Epidermal melanocyte (primary cell): ENCODE results near the gene PHF24.
"Not testable (repeated sequence)": the region's sequence is repeated elsewhere in the genome, so short reads cannot be mapped to it uniquely, and the experiment has no call there.

Source experiments
- DNase-seq: peaks from one replicate; pipeline ENCODE4 v3.0.0; 2011; ENCODE audit warnings: low spot score; ENCODE audit not compliant: insufficient read length

PHF24 gene

GRCh38 chr9:34996905-34997279 lies 38.8 kb downstream of the PHF24 start:
- no peak for DNase-seq

DNA sequence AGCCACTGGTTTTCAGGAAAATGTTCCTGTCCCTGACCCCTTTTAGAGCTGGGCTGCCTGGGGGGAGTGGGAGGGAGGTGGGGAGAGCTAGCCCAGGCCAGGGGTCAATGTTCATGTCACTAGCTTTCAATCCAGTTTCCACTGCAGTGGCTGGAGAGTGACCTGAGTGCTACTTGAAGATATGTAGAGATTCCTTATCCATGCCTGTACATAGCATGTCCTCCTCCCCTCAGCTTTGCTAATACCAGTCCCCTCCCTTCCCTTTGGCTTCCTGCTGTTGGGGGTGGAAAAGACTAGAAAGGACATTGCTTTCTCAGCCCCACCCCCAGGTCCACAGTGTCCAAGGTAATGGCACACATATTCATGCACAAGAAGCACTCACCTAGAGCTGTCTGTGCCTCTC lies 39.3 kb downstream of the PHF24 start:
- no peak for DNase-seq

- DNase-seq: no peak
Observed at GRCh38 chr9:34998266-34998665, 40.2 kb downstream of the PHF24 start.

- no peak for DNase-seq
Observed at GRCh38 chr9:34999576-34999975, 41.5 kb downstream of the PHF24 start.

DNA sequence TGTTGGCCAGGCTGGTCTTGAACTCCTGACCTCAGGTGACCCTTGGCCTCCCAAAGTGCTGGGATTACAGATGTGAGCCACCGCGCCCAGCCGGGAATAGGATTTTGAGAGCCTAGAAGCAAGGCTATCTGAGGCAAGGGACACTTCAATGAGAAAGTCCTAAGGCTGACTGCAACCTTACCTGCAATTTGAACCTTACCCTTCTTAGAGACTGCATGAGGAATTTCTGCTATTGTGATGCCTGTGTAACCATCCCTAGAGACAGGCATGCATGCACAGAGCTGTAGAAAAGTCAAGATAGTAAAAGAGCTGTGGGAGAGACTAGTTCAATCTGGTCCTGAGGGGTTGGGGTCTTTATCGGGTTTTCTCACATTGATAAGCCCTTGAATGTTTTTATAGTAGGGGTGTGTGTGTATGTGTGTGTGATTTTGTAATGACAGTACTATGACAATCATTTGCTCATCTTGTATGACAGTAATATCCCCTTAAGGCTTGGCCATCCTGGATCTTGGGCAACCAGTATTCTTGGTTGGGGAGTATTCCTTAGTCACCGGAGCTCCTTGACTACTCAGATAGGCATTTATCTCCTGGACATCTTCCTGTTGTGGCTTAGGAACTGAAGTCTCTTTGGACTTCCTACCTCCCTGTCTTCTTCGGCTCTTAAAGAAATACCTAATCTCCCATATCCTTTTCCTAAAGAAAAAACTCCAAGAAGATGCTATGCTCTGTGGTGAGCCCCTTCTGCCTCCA lies 42.6 kb downstream of the PHF24 start:
- DNase-seq: no peak

- no peak for DNase-seq
Observed at GRCh38 chr9:35001285-35001677, 43.2 kb downstream of the PHF24 start.

GRCh38 chr9:35001803-35002502 lies 43.9 kb downstream of the PHF24 start:
- no peak for DNase-seq

GRCh38 chr9:35002623-35003022 lies 44.5 kb downstream of the PHF24 start:
- no peak for DNase-seq

DNA sequence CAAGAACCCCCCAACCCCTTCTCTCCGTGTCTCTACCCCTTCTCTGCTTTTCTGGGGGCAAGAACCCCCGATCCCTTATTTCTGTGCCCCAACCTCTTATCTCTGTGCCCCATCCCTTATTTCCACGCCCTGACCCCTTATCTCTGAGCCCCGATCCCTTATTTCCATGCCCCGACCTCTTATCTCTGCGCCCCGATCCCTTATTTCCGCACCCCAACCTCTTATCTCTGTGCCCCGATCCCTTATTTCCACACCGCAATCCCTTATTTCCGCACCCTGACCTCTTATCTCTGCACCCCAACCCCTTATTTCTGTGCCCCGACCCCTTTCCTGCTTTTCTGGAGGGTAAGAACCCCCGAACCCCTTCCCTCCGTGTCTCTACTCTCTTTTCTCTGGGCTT lies 46.2 kb downstream of the PHF24 start:
- not testable (repeated sequence) for DNase-seq

DNA sequence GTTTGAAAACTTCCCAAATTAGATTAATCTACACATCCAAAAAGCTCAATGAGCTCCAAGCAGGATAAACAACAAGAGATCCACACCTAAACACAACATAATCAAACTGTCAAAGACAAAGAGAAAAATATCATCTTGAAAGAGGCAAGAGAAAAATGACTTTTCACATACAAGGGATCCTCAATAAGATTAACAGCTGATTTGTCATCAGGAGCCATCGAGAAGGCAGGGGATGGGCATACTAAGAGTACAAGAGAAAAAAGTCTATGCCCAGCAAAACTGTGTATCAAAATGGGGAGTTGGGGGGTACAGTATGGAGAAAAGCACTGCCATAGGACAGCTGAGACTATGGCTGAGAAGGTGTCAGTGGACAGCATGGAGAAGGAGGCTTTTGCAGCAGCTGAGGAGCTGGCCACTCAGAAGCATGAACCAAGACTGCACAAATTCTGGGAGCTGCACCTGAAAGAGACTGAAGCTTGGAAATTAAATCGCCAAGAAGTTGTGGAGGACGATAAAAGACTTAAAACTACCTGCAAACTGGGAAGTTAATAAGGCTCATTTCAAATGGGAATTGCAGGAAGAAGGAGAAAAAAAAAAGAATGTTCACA lies 52.4 kb downstream of the PHF24 start:
- no peak for DNase-seq

- no peak for DNase-seq
Observed at GRCh38 chr9:35014517-35014916, 56.4 kb downstream of the PHF24 start.

- not testable (repeated sequence) for DNase-seq
Observed at GRCh38 chr9:35023443-35023842, 65.4 kb downstream of the PHF24 start.

DNA sequence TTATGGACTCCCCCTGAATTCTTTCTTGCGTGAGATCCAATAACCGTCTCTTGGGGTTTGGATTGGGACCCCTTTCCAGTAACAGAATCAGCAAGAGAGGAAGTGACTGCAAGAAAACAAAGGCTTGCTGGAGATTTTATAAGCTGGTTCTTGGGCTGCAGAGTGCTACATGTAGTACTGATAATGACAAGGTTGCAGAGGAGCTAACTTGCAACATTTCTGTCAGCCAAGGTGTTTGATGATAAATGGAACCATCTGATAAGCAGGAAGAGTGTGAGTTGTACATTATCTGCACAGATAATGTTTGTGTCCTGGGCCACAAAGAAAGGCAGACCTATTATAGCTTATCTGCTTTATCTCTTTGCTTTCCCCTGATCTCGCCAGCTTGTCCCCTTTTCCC lies 68.6 kb downstream of the PHF24 start:
- DNase-seq: no peak

- no peak for DNase-seq
Observed at GRCh38 chr9:35027374-35027773, 69.3 kb downstream of the PHF24 start.

- no peak for DNase-seq
Observed at GRCh38 chr9:35027860-35028259, 69.8 kb downstream of the PHF24 start.

DNA sequence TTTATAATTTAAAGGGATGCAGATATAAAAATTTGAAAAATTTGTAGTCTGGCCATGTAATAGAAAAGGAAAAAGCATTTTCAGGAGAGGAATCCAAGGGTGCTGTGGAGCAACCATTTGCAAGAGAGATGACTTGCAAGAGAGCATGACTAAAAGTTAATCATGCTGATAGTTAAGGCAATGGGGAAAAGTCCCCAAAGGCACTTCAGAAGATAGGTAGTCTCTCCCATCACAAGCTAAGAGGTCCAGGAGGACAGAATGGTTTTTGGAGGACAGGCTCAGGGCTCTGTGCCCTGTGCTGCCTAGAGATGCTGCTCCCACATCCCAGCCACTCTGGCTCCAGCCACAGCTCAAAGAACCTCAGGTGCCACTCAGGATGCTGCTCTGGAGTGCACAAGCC lies 70.3 kb downstream of the PHF24 start:
- DNase-seq: no peak

GRCh38 chr9:35029241-35029640 lies 71.2 kb downstream of the PHF24 start:
- DNase-seq: no peak

DNA sequence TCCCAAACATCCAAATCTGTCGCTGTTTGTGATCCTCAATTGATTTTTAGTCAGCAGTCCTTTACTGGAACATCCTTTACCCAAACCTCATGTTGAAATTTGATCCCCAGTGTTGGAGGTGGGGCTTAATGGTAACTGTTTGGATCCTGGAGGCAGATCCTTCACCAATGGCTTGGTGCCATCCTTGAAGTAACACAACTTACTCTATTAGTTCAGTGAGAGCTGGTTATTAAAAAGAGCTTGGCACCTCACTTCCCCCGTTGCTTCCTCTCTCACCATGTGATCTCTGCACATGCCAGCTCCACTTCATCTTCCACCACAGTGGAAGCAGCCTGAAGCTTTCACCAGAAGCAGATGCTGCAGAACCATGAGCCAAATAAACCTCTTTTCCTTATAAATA lies 71.8 kb downstream of the PHF24 start:
- no peak for DNase-seq
